ENCODE results near the gene RFFL. TPM values are rescaled to one million over a fixed set of nuclear protein-coding genes. Genes with fewer than 3 reads are reported as not detected.

RFFL gene
- total and polyA plus RNA-seq, 7 donors, result 7.0 to 39.5 (median 23.6) TPM

GRCh38 chr17:35023538-35023937 lies 40.0 kb downstream of the RFFL start:
- no peaks in the 10 kb centered on the region for H3K9me3 ChIP-seq
- no peak for ATAC-seq
- DNase-seq, result no peak
- no peak overlapping the region for H3K4me3 ChIP-seq
- H3K36me3 ChIP-seq (ENCODE audit: insufficient read depth in 1 of 2, low read depth in 1 of 2), result peaks cover 0 to 69% of the 10 kb centered on the region in 2 donors
- H3K27me3 ChIP-seq (ENCODE audit: insufficient read depth in 3 of 3, low read length in 2 of 3), result no peaks in the 10 kb centered on the region
- WGBS, 3 donors, result 86 to 92% (median 92%) methylated on average over 3 of the region's 3 CpGs
- peaks cover 13% of the 10 kb centered on the region for H3K4me1 ChIP-seq
- H3K27ac ChIP-seq, result peak overlapping the region; percentile 50
- intact Hi-C loops (cut with DNase I), result no loop called here
- no peak for TF ChIP-seq CTCF (IDR thresholded peaks at IDR 0.05)

- ATAC-seq (peak; percentile 82 to 94 (median 93)), DNase-seq (peak; percentile 72 to 79)
- H3K36me3 ChIP-seq (ENCODE audit: insufficient read depth in 1 of 2, low read depth in 1 of 2), result peaks cover 0 to 79% of the 10 kb centered on the region in 2 donors
- H3K27me3 ChIP-seq (ENCODE audit: insufficient read depth in 3 of 3, low read length in 2 of 3), result no peaks in the 10 kb centered on the region
- H3K9me3 ChIP-seq, result no peaks in the 10 kb centered on the region
- intact Hi-C loops (cut with DNase I), result no loop called here
- no peak overlapping the region for H3K4me3 ChIP-seq
- 38 to 53% (median 49%) methylated on average over 8 of the region's 8 CpGs for WGBS, 3 donors
- no peak for TF ChIP-seq CTCF (IDR thresholded peaks at IDR 0.05)
- H3K27ac ChIP-seq, result peak overlapping the region; percentile 50
- peaks cover 13% of the 10 kb centered on the region for H3K4me1 ChIP-seq
Observed at GRCh38 chr17:35022536-35023063, 40.9 kb downstream of the RFFL start.

DNA sequence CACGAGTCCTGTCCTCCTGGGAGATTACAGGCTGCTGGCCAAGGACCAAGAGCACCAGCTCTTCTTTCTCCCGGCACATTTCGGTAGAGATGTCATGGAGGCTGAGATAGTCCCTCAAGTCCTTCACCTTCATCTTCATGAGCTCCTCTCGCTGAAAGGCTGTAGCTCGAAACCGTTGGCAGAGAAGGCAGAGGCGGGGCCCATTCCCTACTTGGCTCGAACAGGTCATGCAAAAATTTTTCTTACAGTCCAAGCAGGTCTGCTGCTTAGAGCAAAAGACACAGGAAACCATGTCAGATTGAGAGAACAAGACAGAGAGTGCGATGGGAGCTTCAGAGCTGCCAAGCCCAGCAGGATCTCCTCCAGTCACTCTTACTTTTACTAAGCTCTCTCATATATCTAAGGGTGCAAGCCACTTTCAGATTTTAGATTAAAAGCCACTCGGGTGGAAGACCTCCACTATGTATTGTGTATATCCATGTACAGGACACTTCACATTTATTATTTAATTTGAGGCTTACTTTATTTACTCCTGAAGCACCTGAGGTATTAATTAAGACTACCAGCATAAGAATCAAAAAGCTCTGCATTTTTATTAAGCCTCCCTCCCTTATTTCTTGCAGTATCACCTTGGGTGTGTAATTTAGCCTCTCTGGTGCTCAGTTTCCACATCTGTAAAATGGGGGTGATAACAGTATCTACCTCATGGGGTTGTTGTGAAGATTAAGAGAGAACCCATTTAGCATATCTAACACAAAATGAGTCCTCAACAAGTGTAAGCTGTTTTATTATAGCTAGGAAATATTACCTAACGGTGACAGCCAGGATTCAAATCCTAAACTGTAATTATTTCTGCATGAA lies 41.8 kb downstream of the RFFL start:
- H3K4me1 ChIP-seq, result peaks cover 13% of the 10 kb centered on the region
- H3K36me3 ChIP-seq (ENCODE audit: insufficient read depth in 1 of 2, low read depth in 1 of 2), result peaks cover 0 to 87% of the 10 kb centered on the region in 2 donors
- 83 to 88% (median 86%) methylated on average over 11 of the region's 11 CpGs for WGBS, 3 donors
- ATAC-seq (no peak), DNase-seq (no peak)
- peak overlapping the region; percentile 50 for H3K27ac ChIP-seq
- TF ChIP-seq CTCF (IDR thresholded peaks at IDR 0.05), result no peak
- H3K4me3 ChIP-seq, result no peak overlapping the region
- intact Hi-C loops (cut with DNase I), result no loop called here
- no peaks in the 10 kb centered on the region for H3K9me3 ChIP-seq
- no peaks in the 10 kb centered on the region for H3K27me3 ChIP-seq (ENCODE audit: insufficient read depth in 3 of 3, low read length in 2 of 3)

DNA sequence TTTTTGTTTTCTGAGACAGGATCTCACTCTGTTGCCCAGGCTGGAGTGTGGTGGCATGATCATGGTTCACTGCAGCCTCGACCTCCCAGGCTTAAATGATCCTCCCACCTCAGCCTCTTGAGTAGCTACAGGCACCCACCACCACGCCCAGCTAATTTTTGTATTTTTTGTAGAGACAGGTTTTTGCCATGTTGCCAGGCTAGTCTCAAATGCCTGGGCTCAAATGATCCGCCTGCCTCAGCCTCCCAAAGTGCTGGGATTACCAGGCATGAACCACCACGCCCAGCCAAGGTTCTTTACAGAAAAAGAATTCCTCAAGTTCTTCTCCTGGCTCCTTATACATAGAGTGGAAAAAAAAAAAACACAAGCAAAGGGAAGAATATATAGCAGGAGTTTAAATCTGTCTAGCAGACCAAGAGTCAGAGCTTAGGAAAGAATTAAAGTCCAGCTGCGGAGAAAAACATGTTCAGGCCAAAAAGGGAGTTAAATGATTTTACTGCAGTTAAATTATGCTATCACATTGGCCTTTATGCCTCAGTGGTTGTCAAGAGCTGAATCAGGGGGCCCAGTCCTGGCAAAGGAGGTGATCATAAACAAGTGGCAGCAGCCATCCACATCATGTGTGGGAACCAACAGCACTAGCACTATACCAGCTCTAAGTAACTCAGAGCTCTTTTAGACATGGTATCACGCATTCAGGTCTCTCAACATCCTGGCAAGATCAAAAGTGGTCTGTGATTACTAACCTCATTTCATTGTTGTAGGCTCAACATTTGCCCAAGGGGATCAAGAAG lies 43.9 kb downstream of the RFFL start:
- 93 to 96% (median 95%) methylated on average over 6 of the region's 6 CpGs for WGBS, 3 donors
- H3K36me3 ChIP-seq (ENCODE audit: insufficient read depth in 1 of 2, low read depth in 1 of 2), result peaks cover 2 to 89% of the 10 kb centered on the region in 2 donors
- no peak overlapping the region for H3K27ac ChIP-seq
- H3K4me1 ChIP-seq, result peaks cover 13% of the 10 kb centered on the region
- H3K4me3 ChIP-seq, result no peak overlapping the region
- ATAC-seq (no peak), DNase-seq (no peak)
- H3K27me3 ChIP-seq (ENCODE audit: insufficient read depth in 3 of 3, low read length in 2 of 3), result no peaks in the 10 kb centered on the region
- H3K9me3 ChIP-seq, result no peaks in the 10 kb centered on the region
- intact Hi-C loops (cut with DNase I), result loop anchor here in 1 of 2 donors (5.0 kb wide), 1 partner anchor 43 kb away; the partner anchor contains the start of gene RFFL
- TF ChIP-seq CTCF (IDR thresholded peaks at IDR 0.05), result no peak

All from psoas muscle (tissue), 8 donors.